NCI-H82 (cell line): ENCODE measurements around the gene MCCC1.
A peak's percentile ranks its signal among the peaks of the same experiment; 100 is the strongest.
"Not testable (repeated sequence)": the region's sequence is repeated elsewhere in the genome, so short reads cannot be mapped to it uniquely, and the experiment has no call there.

ENCODE experiments used
- DNase-seq: peaks from one replicate; lab custom pipeline; 2025; lab: John Stamatoyannopoulos, UW

Gene MCCC1

GRCh38 chr3:183103950-183104349, 4.7 kb upstream of the MCCC1 start:
- not testable (repeated sequence) for DNase-seq

- not testable (repeated sequence) for DNase-seq
These were observed 1.7 kb upstream of the MCCC1 start for GRCh38 chr3:183101040-183101439.

- no peak for DNase-seq
These were observed 1.1 kb upstream of the MCCC1 start for GRCh38 chr3:183100376-183100775.

- DNase-seq = no peak
These were observed 525 bp upstream of the MCCC1 start for GRCh38 chr3:183099838-183100204.

GRCh38 chr3:183098536-183099025, 715 bp downstream of the MCCC1 start:
- no peak for DNase-seq

- no peak for DNase-seq
These were observed 4.6 kb downstream of the MCCC1 start for GRCh38 chr3:183094711-183095110.

- no peak for DNase-seq
These were observed 7.0 kb downstream of the MCCC1 start for GRCh38 chr3:183092256-183092655.

GRCh38 chr3:183087184-183087583, 12.1 kb downstream of the MCCC1 start:
- DNase-seq = no peak

- DNase-seq = peak; percentile 66
These were observed 13.5 kb downstream of the MCCC1 start for GRCh38 chr3:183085634-183086390.

- DNase-seq = no peak
These were observed 16.9 kb downstream of the MCCC1 start for GRCh38 chr3:183082355-183082915.

GRCh38 chr3:183081459-183082183, 17.7 kb downstream of the MCCC1 start:
- no peak for DNase-seq

- no peak for DNase-seq
These were observed 18.7 kb downstream of the MCCC1 start for GRCh38 chr3:183080628-183081027.

- no peak for DNase-seq
These were observed 24.4 kb downstream of the MCCC1 start for GRCh38 chr3:183074881-183075280.

- DNase-seq = no peak
These were observed 25.0 kb downstream of the MCCC1 start for GRCh38 chr3:183074261-183074660.

GRCh38 chr3:183073839-183074238, 25.5 kb downstream of the MCCC1 start:
- DNase-seq = no peak

- DNase-seq = no peak
These were observed 28.4 kb downstream of the MCCC1 start for GRCh38 chr3:183070892-183071291.

- DNase-seq = no peak
These were observed 30.2 kb downstream of the MCCC1 start for GRCh38 chr3:183069086-183069485.

- not testable (repeated sequence) for DNase-seq
These were observed 32.4 kb downstream of the MCCC1 start for GRCh38 chr3:183066891-183067290.

- DNase-seq = no peak
These were observed 34.8 kb downstream of the MCCC1 start for GRCh38 chr3:183064475-183064874.

- no peak for DNase-seq
These were observed 37.7 kb downstream of the MCCC1 start for GRCh38 chr3:183061391-183062172.

- no peak for DNase-seq
These were observed 40.9 kb downstream of the MCCC1 start for GRCh38 chr3:183058351-183058750.

GRCh38 chr3:183050706-183051105, 48.6 kb downstream of the MCCC1 start:
- DNase-seq = no peak
